HG02973 (cell line): Measurements from ENCODE around the gene TANGO6.
"Not testable (repeated sequence)": the region's sequence is repeated elsewhere in the genome, so short reads cannot be mapped to it uniquely, and the experiment has no call there.

Experiments used
- ATAC-seq: cut with Tn5 transposase; IDR thresholded peaks from one replicate; pipeline ENCODE4 v1.9.1; 2021; ENCODE audit warnings: moderate library complexity; ENCODE audit not compliant: unreplicated experiment

Gene TANGO6

GRCh38 chr16:69114346-69114975 lies 271.1 kb downstream of the TANGO6 start:
- no peak for ATAC-seq

GRCh38 chr16:69114976-69115355 lies 271.6 kb downstream of the TANGO6 start:
- ATAC-seq, result no peak

- no peak for ATAC-seq
These were observed 272.0 kb downstream of the TANGO6 start for GRCh38 chr16:69115361-69115760.

GRCh38 chr16:69115837-69116236 lies 272.5 kb downstream of the TANGO6 start:
- ATAC-seq, result no peak

- no peak for ATAC-seq
These were observed 273.0 kb downstream of the TANGO6 start for GRCh38 chr16:69116256-69116875.

GRCh38 chr16:69116906-69117305 lies 273.6 kb downstream of the TANGO6 start:
- no peak for ATAC-seq

- no peak for ATAC-seq
These were observed 275.1 kb downstream of the TANGO6 start for GRCh38 chr16:69118468-69118867.

GRCh38 chr16:69118994-69119393 lies 275.7 kb downstream of the TANGO6 start:
- ATAC-seq, result no peak

GRCh38 chr16:69119536-69119935 lies 276.2 kb downstream of the TANGO6 start:
- no peak for ATAC-seq

GRCh38 chr16:69120096-69120664 lies 276.8 kb downstream of the TANGO6 start:
- ATAC-seq, result no peak

GRCh38 chr16:69123910-69124309 lies 280.6 kb downstream of the TANGO6 start:
- no peak for ATAC-seq

GRCh38 chr16:69124406-69124805 lies 281.1 kb downstream of the TANGO6 start:
- ATAC-seq, result not testable (repeated sequence)

GRCh38 chr16:69124961-69125360 lies 281.6 kb downstream of the TANGO6 start:
- ATAC-seq, result not testable (repeated sequence)

GRCh38 chr16:69126221-69126620 lies 282.9 kb downstream of the TANGO6 start:
- no peak for ATAC-seq

- not testable (repeated sequence) for ATAC-seq
These were observed 283.5 kb downstream of the TANGO6 start for GRCh38 chr16:69126801-69127200.

- no peak for ATAC-seq
These were observed 284.7 kb downstream of the TANGO6 start for GRCh38 chr16:69127966-69128510.

- ATAC-seq, result no peak
These were observed 287.1 kb downstream of the TANGO6 start for GRCh38 chr16:69130461-69130860.

- no peak for ATAC-seq
These were observed 288.0 kb downstream of the TANGO6 start for GRCh38 chr16:69131167-69131838.

- ATAC-seq, result peak; percentile 36
These were observed 288.6 kb downstream of the TANGO6 start for GRCh38 chr16:69131839-69132423.

- peak; percentile 85 for ATAC-seq
These were observed 289.3 kb downstream of the TANGO6 start, which contains the start of the genes CHTF8 and UTP4 for GRCh38 chr16:69132424-69133252. Gene CHTF8, minus strand, starts transcription at chr16:69132588. Its CDS starts 11,130 bp downstream, at chr16:69121458. Gene UTP4, plus strand, starts transcription at chr16:69132649. Its CDS starts 811 bp downstream, at chr16:69133460.
